AG04449 (cell line): ENCODE results near the gene NOS1AP.

ENCODE experiments used
- CTCF ChIA-PET: fragments of 350-600 bp; formaldehyde crosslinking; extraction: SDS; loops from one replicate; lab custom pipeline; 2021; ENCODE audit warnings: antibody characterized with exemption; lab: Yijun Ruan, JAX
- POLR2A ChIA-PET: fragments of 400-600, 350-600 bp; formaldehyde crosslinking; extraction: SDS; loops from one replicate; lab custom pipeline; 2020; ENCODE audit warnings: antibody characterized with exemption, inconsistent platforms; lab: Yijun Ruan, JAX
- DNase-seq: peaks from one replicate; pipeline ENCODE4 v3.0.0-alpha.2; 2010; ENCODE audit warnings: low read depth, low spot score
- H3K4me3 ChIP-seq: 2 replicates; pipeline ENCODE4 v1.5.1; 2011; ENCODE audit warnings: low read depth, mild to moderate bottlenecking, control low read depth, low read length
- TF ChIP-seq, protein P1 (sequence below): IDR thresholded peaks from one replicate; pipeline ENCODE4 v1.5.1; 2011; ENCODE audit warnings: mild to moderate bottlenecking, moderate library complexity, low read length, control low read depth, inconsistent platforms; ENCODE audit not compliant: insufficient read depth; ENCODE audit errors: missing control alignments

The NOS1AP gene

DNA sequence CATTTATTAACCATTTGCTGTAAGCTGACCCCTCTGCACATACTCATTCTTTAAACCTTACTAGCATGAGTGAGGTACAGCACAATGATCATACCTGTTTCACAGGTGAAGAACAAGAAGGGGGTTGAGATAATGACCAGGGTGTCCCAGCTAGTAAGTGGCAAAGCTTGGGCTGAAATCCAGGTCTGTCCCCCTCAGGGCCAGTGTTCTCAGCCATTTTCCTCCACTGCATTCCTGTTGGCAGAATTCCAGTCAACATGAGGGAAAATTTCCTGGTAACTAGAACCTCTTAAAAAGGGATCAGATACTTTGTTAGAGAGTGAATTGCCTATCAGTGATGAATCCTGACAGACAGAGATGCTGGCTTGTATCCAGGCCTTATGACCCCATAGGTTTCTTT is 259.0 kb downstream of the NOS1AP start:
- POLR2A ChIA-PET, result no interaction called here
- TF ChIP-seq, protein P1, sequence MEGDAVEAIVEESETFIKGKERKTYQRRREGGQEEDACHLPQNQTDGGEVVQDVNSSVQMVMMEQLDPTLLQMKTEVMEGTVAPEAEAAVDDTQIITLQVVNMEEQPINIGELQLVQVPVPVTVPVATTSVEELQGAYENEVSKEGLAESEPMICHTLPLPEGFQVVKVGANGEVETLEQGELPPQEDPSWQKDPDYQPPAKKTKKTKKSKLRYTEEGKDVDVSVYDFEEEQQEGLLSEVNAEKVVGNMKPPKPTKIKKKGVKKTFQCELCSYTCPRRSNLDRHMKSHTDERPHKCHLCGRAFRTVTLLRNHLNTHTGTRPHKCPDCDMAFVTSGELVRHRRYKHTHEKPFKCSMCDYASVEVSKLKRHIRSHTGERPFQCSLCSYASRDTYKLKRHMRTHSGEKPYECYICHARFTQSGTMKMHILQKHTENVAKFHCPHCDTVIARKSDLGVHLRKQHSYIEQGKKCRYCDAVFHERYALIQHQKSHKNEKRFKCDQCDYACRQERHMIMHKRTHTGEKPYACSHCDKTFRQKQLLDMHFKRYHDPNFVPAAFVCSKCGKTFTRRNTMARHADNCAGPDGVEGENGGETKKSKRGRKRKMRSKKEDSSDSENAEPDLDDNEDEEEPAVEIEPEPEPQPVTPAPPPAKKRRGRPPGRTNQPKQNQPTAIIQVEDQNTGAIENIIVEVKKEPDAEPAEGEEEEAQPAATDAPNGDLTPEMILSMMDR, result no peak
- no peak overlapping the region for H3K4me3 ChIP-seq
- no peak for DNase-seq
- CTCF ChIA-PET, result no interaction called here

DNA sequence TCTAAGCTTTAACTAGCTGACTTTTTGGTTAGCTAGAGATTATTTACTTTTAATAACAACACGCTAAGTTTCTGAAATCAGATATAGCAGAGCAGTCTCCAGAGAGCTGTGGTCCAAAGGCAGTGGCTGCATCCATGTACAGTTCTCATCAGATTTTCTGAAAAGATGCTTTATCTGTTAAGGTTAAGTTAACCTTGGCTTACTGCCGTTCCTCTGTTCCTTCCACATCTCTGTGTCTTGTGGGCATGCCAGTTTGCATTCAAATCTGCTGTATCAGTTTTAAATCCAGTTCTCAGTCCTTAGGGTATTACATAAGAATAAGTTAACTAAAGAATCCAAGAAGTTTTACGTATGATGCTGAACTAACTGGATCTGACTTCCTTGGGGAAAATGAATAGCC is 260.3 kb downstream of the NOS1AP start:
- TF ChIP-seq, protein P1, result no peak
- ChIA-PET CTCF (no interaction called here), POLR2A (no interaction called here)
- H3K4me3 ChIP-seq, result no peak overlapping the region
- DNase-seq, result no peak

DNA sequence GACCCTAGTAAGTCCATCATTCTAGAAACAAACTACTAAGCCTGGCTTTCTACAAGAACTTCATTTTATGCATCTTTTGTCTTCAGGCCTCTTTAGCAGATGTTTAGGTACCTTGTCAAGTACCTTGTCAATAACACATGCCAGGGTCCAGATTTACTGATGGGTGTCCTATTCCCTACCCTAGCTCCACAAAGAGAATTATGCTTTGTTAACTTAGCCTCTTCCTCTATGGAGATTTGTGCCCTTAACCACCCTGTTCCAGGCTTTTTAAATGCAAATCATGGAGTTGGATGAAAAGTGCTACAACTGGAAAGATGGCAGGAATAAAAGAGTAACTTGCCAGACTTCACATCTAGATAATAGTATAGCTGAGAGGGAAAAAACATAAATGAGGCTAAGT is 264.5 kb downstream of the NOS1AP start:
- no peak overlapping the region for H3K4me3 ChIP-seq
- CTCF ChIA-PET, result interaction anchor here (1.1 kb wide), 1 partner anchor 278 kb away, joined by 3 read pairs; no protein-coding TSS in a partner anchor
- TF ChIP-seq, protein P1, result no peak
- POLR2A ChIA-PET, result no interaction called here
- no peak for DNase-seq

DNA sequence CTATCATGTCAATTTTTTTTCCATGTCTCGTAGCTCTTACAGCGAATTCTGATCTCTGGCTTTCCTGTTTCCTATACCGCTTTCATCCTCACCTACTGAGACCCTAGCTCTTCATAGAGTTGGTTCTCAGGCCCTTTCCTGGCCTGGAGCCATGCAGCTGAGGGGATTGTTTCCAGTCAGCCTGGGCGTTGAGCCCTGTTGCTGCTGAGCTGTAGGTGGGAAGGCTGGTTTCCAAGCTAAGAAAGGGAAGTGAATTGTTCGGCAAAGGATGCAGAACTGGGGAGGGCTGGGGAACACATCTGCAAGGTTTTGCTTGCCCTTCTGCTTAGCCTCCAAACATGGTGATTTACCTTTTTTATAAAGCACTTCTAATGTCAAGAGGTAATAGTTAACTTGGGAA is 265.6 kb downstream of the NOS1AP start:
- ChIA-PET POLR2A (no interaction called here), CTCF (interaction anchor here (1.1 kb wide), 1 partner anchor 279 kb away, joined by 3 read pairs; no protein-coding TSS in a partner anchor)
- DNase-seq, result no peak
- no peak overlapping the region for H3K4me3 ChIP-seq
- TF ChIP-seq, protein P1, result no peak

DNA sequence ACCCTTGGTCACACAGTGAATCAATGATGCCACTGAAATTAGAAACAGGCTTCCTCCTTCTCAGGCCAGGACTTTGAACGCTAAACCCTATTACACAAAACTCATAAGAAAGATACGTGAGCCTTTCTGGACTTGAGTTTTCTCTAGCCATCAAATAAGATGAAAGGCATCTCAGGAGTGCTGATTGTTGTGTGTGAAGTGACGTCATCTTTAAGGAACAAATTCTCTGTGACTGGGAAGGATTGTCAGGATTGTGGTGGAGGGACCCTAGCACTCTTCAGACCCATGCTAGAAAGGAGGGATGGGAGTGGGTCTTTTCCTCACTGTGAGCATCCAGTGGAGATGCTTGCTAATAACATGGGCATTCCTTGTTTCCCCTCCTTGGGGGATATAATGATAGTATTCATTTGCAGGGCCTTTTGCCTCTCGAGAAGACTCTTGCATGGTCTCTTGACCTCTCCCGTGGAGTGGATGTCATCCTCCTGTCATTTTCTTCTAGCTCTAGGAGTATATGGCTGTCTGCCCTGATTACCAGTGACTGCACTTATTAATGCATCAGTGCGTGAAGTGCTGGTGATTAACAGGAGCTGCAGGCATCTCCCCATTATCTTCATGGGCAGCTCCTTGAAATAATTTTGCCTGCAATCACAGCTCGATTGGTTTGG is 267.3 kb downstream of the NOS1AP start:
- TF ChIP-seq, protein P1, result no peak
- ChIA-PET CTCF (no interaction called here), POLR2A (no interaction called here)

DNA sequence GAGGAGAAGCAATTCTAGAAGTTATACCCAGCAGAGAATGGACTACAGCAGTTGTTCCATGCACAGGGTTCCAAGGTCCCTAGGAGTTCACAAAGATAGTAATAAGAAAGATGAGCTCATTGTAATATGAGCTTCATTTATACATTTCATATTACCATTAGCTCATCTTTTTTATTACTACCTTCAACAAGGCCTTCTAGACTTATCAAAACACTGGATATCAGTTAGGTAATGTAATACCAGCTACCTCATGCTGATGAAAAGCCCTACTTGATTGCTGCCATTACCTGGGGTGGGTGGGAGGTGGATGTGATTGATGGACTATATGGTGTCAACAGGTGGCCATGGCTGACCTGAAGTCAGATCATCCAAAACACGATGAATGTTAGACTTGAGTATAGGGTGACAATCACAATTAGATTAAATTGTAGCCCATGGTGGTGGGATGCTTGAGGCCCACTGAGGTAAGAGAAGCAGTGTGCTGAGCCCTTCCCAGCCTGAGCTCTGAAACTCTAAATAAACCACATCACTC is 273.0 kb downstream of the NOS1AP start:
- H3K4me3 ChIP-seq, result no peak overlapping the region
- no peak for DNase-seq
- ChIA-PET POLR2A (no interaction called here), CTCF (interaction anchor here (1.0 kb wide), 1 partner anchor 15 kb away, joined by 4 read pairs; no protein-coding TSS in a partner anchor)
- TF ChIP-seq, protein P1, result no peak

More for the DNA sequence above, 267.3 kb downstream of the NOS1AP start:
- no peak for DNase-seq
- H3K4me3 ChIP-seq, result no peak overlapping the region
